HEK293T (cell line): ENCODE measurements around the gene TRIM72.

Experiments used
- CTCF ChIA-PET: fragments of 350-600 bp; formaldehyde crosslinking; extraction: SDS; loops from one replicate; lab custom pipeline; 2021; ENCODE audit warnings: antibody characterized with exemption, inconsistent platforms; lab: Yijun Ruan, JAX
- POLR2A ChIA-PET: fragments of 350-600 bp; formaldehyde crosslinking; extraction: SDS; loops from one replicate; lab custom pipeline; 2020; ENCODE audit warnings: antibody characterized with exemption, inconsistent platforms; lab: Yijun Ruan, JAX
- DNase-seq: peaks from one replicate; pipeline ENCODE4 v3.0.0; 2012; ENCODE audit warnings: mixed read lengths; ENCODE audit errors: extremely low spot score
- ARNT ChIP-seq: fragments of 450-650 bp; IDR thresholded peaks from 2 replicates; pipeline ENCODE4 v1.6.1; 2017; ENCODE audit warnings: mild to moderate bottlenecking
- BHLHE40 ChIP-seq: fragments of 450-650 bp; IDR thresholded peaks from 2 replicates; pipeline ENCODE4 v1.6.1; 2016; ENCODE audit warnings: mild to moderate bottlenecking, moderate library complexity, borderline replicate concordance
- CTBP1 ChIP-seq: fragments of 450-650 bp; IDR thresholded peaks from 2 replicates; pipeline ENCODE4 v1.6.1; 2016; ENCODE audit warnings: borderline replicate concordance
- ELF4 ChIP-seq: fragments of 450-650 bp; IDR thresholded peaks from 2 replicates; pipeline ENCODE4 v1.6.1; 2017; ENCODE audit warnings: antibody characterized with exemption
- FOXA1 ChIP-seq: fragments of 450-650 bp; IDR thresholded peaks from 2 replicates; pipeline ENCODE4 v1.6.1; 2016; ENCODE audit warnings: mild to moderate bottlenecking
- FOXK2 ChIP-seq: fragments of 450-650 bp; IDR thresholded peaks from 2 replicates; pipeline ENCODE4 v1.6.1; 2016; ENCODE audit warnings: mild to moderate bottlenecking
- FOXM1 ChIP-seq: fragments of 450-650 bp; IDR thresholded peaks from 2 replicates; pipeline ENCODE4 v1.6.1; 2017; ENCODE audit warnings: mild to moderate bottlenecking, borderline replicate concordance
- HDGF ChIP-seq: fragments of 450-650 bp; IDR thresholded peaks from 2 replicates; pipeline ENCODE4 v1.6.1; 2017; ENCODE audit warnings: antibody characterized with exemption, borderline replicate concordance
- L3MBTL2 ChIP-seq: fragments of 450-650 bp; conservative IDR thresholded peaks from 2 replicates; pipeline ENCODE4 v1.6.1; 2016; ENCODE audit warnings: mild to moderate bottlenecking
- LEF1 ChIP-seq: fragments of 450-650 bp; IDR thresholded peaks from 2 replicates; pipeline ENCODE4 v1.6.1; 2017; ENCODE audit warnings: mild to moderate bottlenecking, borderline replicate concordance
- NFRKB ChIP-seq: fragments of 450-650 bp; IDR thresholded peaks from 2 replicates; pipeline ENCODE4 v1.6.1; 2016; ENCODE audit warnings: mild to moderate bottlenecking, moderate library complexity
- SP1 ChIP-seq: fragments of 450-650 bp; IDR thresholded peaks from 2 replicates; pipeline ENCODE4 v1.6.1; 2017
- SUZ12 ChIP-seq: fragments of 450-650 bp; IDR thresholded peaks from 2 replicates; pipeline ENCODE4 v1.6.1; 2016; ENCODE audit warnings: mild to moderate bottlenecking
- TARDBP ChIP-seq: fragments of 450-650 bp; IDR thresholded peaks from 2 replicates; pipeline ENCODE4 v1.6.1; 2016
- ZNF384 ChIP-seq: fragments of 450-650 bp; IDR thresholded peaks from 2 replicates; pipeline ENCODE4 v1.6.1; 2016
- TF ChIP-seq, protein P1 (sequence below): fragments of 450-650 bp; IDR thresholded peaks from 2 replicates; pipeline ENCODE4 v1.6.1; 2016

TRIM72 gene

GRCh38 chr16:31202414-31203375, 11.2 kb upstream of the TRIM72 start, which contains the start of gene PYCARD:
TSS of gene PYCARD (minus strand) at chr16:31202760. CDS start at chr16:31202690, 70 bp downstream.
- CTCF ChIA-PET, result interaction anchor here (0.9 kb wide), 1 partner anchor 13 kb away, joined by 3 read pairs; no protein-coding TSS in a partner anchor
- POLR2A ChIA-PET, result interaction anchor here (1.0 to 1.3 kb wide), 2 partner anchors 22 to 23 kb away, joined by 3 read pairs; partner anchors contain the start of gene FUS
- TF ChIP-seq FOXA1 (no peak), L3MBTL2 (no peak), FOXK2 (no peak), CTBP1 (no peak), ZNF384 (no peak), HDGF (no peak), TARDBP (no peak)
- TF ChIP-seq, protein P1, sequence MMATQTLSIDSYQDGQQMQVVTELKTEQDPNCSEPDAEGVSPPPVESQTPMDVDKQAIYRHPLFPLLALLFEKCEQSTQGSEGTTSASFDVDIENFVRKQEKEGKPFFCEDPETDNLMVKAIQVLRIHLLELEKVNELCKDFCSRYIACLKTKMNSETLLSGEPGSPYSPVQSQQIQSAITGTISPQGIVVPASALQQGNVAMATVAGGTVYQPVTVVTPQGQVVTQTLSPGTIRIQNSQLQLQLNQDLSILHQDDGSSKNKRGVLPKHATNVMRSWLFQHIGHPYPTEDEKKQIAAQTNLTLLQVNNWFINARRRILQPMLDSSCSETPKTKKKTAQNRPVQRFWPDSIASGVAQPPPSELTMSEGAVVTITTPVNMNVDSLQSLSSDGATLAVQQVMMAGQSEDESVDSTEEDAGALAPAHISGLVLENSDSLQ, result no peak
- DNase-seq, result no peak

- no peak for DNase-seq
- no peak for TF ChIP-seq ARNT
- TF ChIP-seq ZNF384, result no peak
- no peak for TF ChIP-seq SP1
- no peak for TF ChIP-seq NFRKB
- no peak for TF ChIP-seq FOXM1
- no peak for TF ChIP-seq TARDBP
- TF ChIP-seq, protein P1, result no peak
- no peak for TF ChIP-seq ELF4
- TF ChIP-seq L3MBTL2, result no peak
- TF ChIP-seq HDGF, result no peak
- no peak for TF ChIP-seq BHLHE40
- TF ChIP-seq SUZ12, result no peak
- no peak for TF ChIP-seq CTBP1
- POLR2A ChIA-PET, result no interaction called here
- CTCF ChIA-PET, result interaction anchor here (0.6 kb wide), 1 partner anchor 47 kb away, joined by 3 read pairs; no protein-coding TSS in a partner anchor
Observed at GRCh38 chr16:31204871-31205666, 8.8 kb upstream of the TRIM72 start.

DNA sequence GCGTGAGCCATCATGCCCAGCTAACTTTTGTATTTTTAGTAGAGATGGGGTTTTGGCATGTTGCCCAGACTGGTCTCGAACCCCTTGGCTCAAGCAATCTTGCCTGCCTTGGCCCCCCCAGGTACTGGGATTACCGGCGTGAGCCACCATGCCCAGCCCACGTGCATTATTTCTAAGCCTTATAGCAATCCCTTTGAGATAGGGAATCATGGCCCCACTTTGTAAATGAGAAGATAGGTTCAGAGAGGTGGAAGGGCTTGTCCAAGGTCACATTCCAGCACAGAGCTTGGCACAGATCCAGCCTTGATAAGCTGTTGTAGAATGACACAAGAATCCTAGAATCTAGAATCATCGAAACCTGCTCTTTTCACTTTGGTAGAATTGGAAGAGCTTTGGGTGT, 7.1 kb upstream of the TRIM72 start:
- CTCF ChIA-PET, result interaction anchor here (0.6 kb wide), 1 partner anchor 183 kb away, joined by 3 read pairs; no protein-coding TSS in a partner anchor
- DNase-seq, result no peak
- TF ChIP-seq FOXK2, result no peak
- no peak for TF ChIP-seq SUZ12
- TF ChIP-seq ELF4, result no peak
- no peak for TF ChIP-seq NFRKB
- no peak for TF ChIP-seq TARDBP
- no peak for TF ChIP-seq FOXM1
- no peak for TF ChIP-seq ZNF384
- no peak for TF ChIP-seq BHLHE40
- TF ChIP-seq, protein P1, result no peak
- no peak for TF ChIP-seq ARNT
- no peak for TF ChIP-seq HDGF
- TF ChIP-seq L3MBTL2, result no peak
- POLR2A ChIA-PET, result interaction anchor here (0.6 to 1.0 kb wide), 3 partner anchors 9 to 27 kb away, joined by 3 to 4 read pairs (median 4); partner anchors contain the start of gene FUS

DNA sequence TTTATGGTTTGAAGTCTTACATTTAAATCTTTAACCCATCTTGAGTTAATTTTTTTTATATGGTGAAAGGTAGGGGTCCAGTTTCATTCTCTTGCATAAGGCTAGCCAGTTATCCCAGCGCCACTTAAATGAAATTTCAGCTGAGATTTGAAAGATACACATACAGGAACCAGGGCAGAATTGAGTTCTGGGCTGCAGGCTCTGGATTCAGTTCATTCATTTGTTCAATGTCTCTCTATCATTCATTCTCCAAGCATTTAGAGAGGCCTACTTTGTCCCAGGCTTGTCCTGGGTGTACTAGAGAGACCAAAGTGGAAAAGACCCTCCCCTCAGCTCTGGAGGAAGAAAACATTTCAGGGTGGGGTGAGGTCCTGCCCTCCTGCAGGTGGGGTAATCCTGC, 577 bp upstream of the TRIM72 start:
- ChIA-PET CTCF (no interaction called here), POLR2A (no interaction called here)
- TF ChIP-seq SUZ12 (no peak), HDGF (no peak), ARNT (no peak), ZNF384 (no peak), CTBP1 (no peak), FOXK2 (no peak), L3MBTL2 (no peak), NFRKB (no peak), TARDBP (no peak)
- TF ChIP-seq, protein P1, result no peak
- no peak for DNase-seq

DNA sequence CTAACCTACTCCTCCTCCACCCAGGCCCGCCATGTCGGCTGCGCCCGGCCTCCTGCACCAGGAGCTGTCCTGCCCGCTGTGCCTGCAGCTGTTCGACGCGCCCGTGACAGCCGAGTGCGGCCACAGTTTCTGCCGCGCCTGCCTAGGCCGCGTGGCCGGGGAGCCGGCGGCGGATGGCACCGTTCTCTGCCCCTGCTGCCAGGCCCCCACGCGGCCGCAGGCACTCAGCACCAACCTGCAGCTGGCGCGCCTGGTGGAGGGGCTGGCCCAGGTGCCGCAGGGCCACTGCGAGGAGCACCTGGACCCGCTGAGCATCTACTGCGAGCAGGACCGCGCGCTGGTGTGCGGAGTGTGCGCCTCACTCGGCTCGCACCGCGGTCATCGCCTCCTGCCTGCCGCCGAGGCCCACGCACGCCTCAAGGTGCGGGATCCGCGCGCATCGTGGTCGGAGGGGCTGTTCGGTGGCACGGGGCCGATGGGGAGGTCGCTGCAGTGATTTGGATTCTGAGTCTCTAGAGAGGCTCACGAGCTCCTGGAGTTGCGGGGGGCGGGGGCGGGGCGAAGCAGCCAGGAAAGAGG, 878 bp downstream of the TRIM72 start:
- DNase-seq, result no peak
- ChIA-PET POLR2A (no interaction called here), CTCF (interaction anchor here (1.1 kb wide), 1 partner anchor 246 kb away, joined by 4 read pairs; no protein-coding TSS in a partner anchor)
- TF ChIP-seq FOXA1 (no peak), SUZ12 (no peak), FOXK2 (no peak), ARNT (no peak), ELF4 (no peak), FOXM1 (no peak), HDGF (no peak), NFRKB (no peak), SP1 (no peak), ZNF384 (no peak), LEF1 (no peak), TARDBP (no peak)
- TF ChIP-seq, protein P1, result no peak
